ENCODE measurements around the gene MEGF9. TPM values are rescaled to one million over a fixed set of nuclear protein-coding genes. Genes with fewer than 3 reads are reported as not detected.

Gene MEGF9
- total and polyA plus RNA-seq, 8 donors = 1.7 to 11.0 (median 5.0) TPM

- no peaks in the 10 kb centered on the region for H3K9me3 ChIP-seq
- TF ChIP-seq, protein P1, sequence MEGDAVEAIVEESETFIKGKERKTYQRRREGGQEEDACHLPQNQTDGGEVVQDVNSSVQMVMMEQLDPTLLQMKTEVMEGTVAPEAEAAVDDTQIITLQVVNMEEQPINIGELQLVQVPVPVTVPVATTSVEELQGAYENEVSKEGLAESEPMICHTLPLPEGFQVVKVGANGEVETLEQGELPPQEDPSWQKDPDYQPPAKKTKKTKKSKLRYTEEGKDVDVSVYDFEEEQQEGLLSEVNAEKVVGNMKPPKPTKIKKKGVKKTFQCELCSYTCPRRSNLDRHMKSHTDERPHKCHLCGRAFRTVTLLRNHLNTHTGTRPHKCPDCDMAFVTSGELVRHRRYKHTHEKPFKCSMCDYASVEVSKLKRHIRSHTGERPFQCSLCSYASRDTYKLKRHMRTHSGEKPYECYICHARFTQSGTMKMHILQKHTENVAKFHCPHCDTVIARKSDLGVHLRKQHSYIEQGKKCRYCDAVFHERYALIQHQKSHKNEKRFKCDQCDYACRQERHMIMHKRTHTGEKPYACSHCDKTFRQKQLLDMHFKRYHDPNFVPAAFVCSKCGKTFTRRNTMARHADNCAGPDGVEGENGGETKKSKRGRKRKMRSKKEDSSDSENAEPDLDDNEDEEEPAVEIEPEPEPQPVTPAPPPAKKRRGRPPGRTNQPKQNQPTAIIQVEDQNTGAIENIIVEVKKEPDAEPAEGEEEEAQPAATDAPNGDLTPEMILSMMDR (IDR thresholded peaks at IDR 0.05) = no peak
- peaks cover 0 to 39% (median 7%) of the 10 kb centered on the region in 3 donors for H3K36me3 ChIP-seq
- H3K27ac ChIP-seq = no peak overlapping the region
- WGBS, 2 donors = 95 to 99% methylated on average over 4 of the region's 4 CpGs
- no peak overlapping the region for H3K4me3 ChIP-seq
- intact Hi-C loops (cut with DNase I) = no loop called here
- H3K4me1 ChIP-seq = peaks cover 8 to 11% (median 10%) of the 10 kb centered on the region in 3 donors
- no peaks in the 10 kb centered on the region for H3K27me3 ChIP-seq
- ATAC-seq (no peak), DNase-seq (no peak), FAIRE-seq (no peak)
Observed at GRCh38 chr9:120567874-120568273, 146.4 kb downstream of the MEGF9 start.

DNA sequence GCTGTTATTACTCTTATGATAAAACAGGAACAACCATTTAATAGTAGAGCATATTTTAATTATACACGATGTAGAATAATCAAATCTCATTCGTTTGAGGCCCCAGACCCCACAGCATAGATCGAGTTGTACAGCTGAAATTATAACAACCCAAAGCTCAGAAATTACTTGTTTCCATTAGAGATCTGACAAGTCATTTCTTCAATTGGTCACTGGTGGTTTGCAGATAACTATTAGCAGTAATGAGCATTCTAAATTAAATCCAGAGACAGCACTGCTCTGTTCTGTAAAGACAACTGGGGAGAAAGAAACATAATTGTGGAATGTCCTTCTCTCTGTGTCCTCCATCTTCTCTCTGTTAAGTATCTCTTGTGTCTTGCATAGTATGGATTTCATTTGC lies 147.2 kb downstream of the MEGF9 start:
- Histone ChIP-seq H3K36me3 (peaks cover 0 to 39% (median 7%) of the 10 kb centered on the region in 3 donors), H3K4me3 (no peak overlapping the region), H3K27me3 (no peaks in the 10 kb centered on the region), H3K27ac (no peak overlapping the region), H3K9me3 (no peaks in the 10 kb centered on the region), H3K4me1 (peaks cover 5 to 11% (median 10%) of the 10 kb centered on the region in 3 donors)
- ATAC-seq (no peak), DNase-seq (no peak), FAIRE-seq (no peak)
- WGBS, 2 donors = 77 to 92% methylated on average over 3 of the region's 3 CpGs
- TF ChIP-seq, protein P1 (IDR thresholded peaks at IDR 0.05) = no peak
- intact Hi-C loops (cut with DNase I) = no loop called here

DNA sequence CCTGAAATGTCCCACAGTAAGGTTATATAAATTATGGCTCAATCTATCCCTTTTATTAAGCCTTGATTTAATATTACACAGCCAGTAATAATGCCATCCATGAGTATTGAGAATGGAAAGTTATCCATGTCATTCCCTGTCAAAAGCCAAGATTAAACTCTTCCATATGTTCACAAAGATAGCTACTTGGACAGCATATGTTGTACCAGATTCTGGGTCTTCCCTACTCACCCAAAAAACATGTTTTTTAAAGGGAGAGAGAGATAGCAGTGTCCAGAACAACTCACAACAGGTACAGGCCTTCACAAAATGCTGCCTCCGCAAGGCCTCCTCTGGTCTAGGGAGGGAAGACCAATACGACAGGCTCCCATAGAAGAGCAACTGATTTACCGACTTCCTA lies 149.7 kb downstream of the MEGF9 start:
- Histone ChIP-seq H3K36me3 (peaks cover 0 to 26% (median 7%) of the 10 kb centered on the region in 3 donors), H3K4me1 (no peaks in the 10 kb centered on the region), H3K9me3 (no peaks in the 10 kb centered on the region), H3K27ac (no peak overlapping the region), H3K4me3 (no peak overlapping the region), H3K27me3 (no peaks in the 10 kb centered on the region)
- WGBS, 2 donors = 96 to 100% methylated on average over 3 of the region's 3 CpGs
- intact Hi-C loops (cut with DNase I) = no loop called here
- FAIRE-seq (no peak), ATAC-seq (no peak), DNase-seq (no peak)
- TF ChIP-seq, protein P1 (IDR thresholded peaks at IDR 0.05) = no peak

DNA sequence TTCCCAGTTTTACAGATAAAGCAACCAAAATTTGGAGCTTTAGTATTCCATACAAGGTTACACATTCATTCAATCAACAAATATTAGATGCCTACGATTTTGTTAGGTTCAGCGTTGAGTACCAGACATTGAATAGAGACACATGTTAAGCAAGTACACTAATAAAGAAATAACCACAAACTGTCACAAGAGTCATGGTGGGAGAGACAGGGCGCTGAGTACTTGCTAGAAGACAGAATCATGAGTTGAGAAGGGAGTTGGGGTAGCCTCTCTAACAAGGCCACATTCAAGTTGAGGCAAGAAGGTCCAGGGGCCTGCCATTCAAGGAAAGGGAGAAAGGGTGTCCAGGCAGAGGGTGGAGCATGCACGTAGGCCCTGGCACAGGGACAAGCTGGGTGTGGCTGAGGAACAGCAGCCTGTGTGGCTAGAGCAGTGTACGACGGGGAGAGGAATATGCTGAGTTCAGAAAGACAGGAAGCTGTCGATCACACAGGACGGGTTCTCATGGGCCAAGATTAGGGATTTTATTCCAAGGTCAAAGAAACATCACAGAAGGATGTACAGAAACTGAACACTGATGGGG lies 151.3 kb downstream of the MEGF9 start:
- Histone ChIP-seq H3K27ac (no peak overlapping the region), H3K27me3 (no peaks in the 10 kb centered on the region), H3K4me1 (no peaks in the 10 kb centered on the region), H3K4me3 (no peak overlapping the region), H3K36me3 (peaks cover 0 to 19% (median under 1%) of the 10 kb centered on the region in 3 donors), H3K9me3 (no peaks in the 10 kb centered on the region)
- intact Hi-C loops (cut with DNase I) = no loop called here
- TF ChIP-seq, protein P1 (IDR thresholded peaks at IDR 0.05) = no peak
- WGBS, 2 donors = 80 to 82% methylated on average over 8 of the region's 8 CpGs
- no peak for DNase-seq
- no peak for ATAC-seq
- no peak for FAIRE-seq

DNA sequence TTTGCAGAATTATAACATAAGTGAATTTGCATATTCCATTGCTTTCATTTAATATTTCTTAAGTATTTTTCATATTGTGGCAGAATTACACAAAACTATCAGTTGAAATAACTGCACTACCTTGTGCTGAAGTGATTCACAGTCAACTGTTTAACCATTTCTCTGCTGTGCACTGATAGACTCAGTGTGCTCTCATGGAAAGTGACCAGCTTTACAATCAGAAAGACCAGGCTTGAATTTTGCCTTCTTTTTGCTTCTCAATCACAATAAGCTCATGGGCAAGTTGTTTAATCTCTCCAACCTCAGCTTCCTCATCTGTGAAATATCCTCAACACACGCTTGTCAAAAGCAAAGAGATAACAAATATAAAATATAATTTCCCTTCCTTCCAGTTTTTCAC lies 152.6 kb downstream of the MEGF9 start:
- intact Hi-C loops (cut with DNase I) = no loop called here
- 94 to 100% methylated on average over 1 of the region's 1 CpG for WGBS, 2 donors
- no peaks in the 10 kb centered on the region for H3K27me3 ChIP-seq
- TF ChIP-seq, protein P1 (IDR thresholded peaks at IDR 0.05) = no peak
- no peak for ATAC-seq
- H3K27ac ChIP-seq = no peak overlapping the region
- FAIRE-seq = no peak
- no peaks in the 10 kb centered on the region for H3K9me3 ChIP-seq
- no peak for DNase-seq
- no peaks in the 10 kb centered on the region for H3K4me1 ChIP-seq
- H3K36me3 ChIP-seq = peaks cover 0 to 13% (median 0%) of the 10 kb centered on the region in 3 donors
- no peak overlapping the region for H3K4me3 ChIP-seq

All from pancreas (tissue), 10 donors.